ENCODE data around the gene ECI2. TPM values are rescaled to one million over a fixed set of nuclear protein-coding genes. Genes with fewer than 3 reads are reported as not detected.

Gene ECI2
- total and polyA plus RNA-seq, 2 of the 13 experiments (the other 11 are each of a cell fraction or from before 2014, with no cell fraction given), result 78.5 to 228 TPM

DNA sequence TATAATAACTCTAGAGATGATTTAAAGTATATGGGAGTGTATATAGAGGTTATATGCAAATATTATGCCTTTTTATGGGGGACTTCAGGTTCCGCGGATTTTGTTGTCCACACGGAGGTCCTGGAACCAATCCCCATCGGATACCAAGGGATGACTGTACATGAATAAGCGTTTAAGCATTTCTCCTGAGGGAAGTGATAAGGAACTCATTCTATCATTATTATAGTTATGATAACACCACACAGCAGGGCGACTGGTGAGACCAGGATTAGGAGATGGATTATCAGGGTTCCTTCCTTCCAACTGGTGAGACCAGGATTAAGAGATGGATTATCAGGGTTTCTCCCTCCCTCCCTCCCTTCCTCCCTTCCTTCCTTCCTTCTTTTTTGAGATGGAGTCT, 6.6 kb downstream of the ECI2 start:
- WGBS (ENCODE audit: low lambda C conversion rate), result 98% methylated on average over 6 of the region's 6 CpGs
- H3K79me2 ChIP-seq (ENCODE audit: insufficient read depth, low read length), result peaks cover 24% of the 10 kb centered on the region
- BruUV-seq (replicated peaks), result no TSS peak
- no peak overlapping the region for H3K9ac ChIP-seq (ENCODE audit: insufficient read depth, low read depth, low read length)
- no peak overlapping the region for H3K4me3 ChIP-seq (replicated peaks in 1 of 3; ENCODE audit: insufficient read depth in 1 of 3, low read depth in 2 of 3, low read length in 3 of 3)
- DNase-seq (ENCODE audit: low spot score), result no peak
- ChIA-PET CTCF (ENCODE audit: low intra/inter-chr PET ratio, low total read pairs) (no interaction called here), POLR2A (no interaction called here)
- H4K20me1 ChIP-seq (ENCODE audit: insufficient read depth, low read length), result no peaks in the 10 kb centered on the region
- intact Hi-C loops (cut with micrococcal nuclease; ENCODE audit: unreplicated experiment), result no loop called here
- no peak for ATAC-seq
- peaks cover 59% of the 10 kb centered on the region for H3K4me1 ChIP-seq (ENCODE audit: insufficient read depth, low read length)
- TF ChIP-seq ZNF30 (CRISPR knock-in tag; IDR thresholded peaks at IDR 0.05) (no peak), TRIM24 (CRISPR knock-in tag; IDR thresholded peaks at IDR 0.05) (no peak), ZMYM3 (CRISPR knock-in tag; IDR thresholded peaks at IDR 0.05) (no peak), NPAS2 (CRISPR knock-in tag; IDR thresholded peaks at IDR 0.05; ENCODE audit: borderline replicate concordance) (no peak), TBP (CRISPR knock-in tag; IDR thresholded peaks at IDR 0.05) (no peak), CREM (IDR thresholded peaks at IDR 0.05) (no peak), CREM (CRISPR knock-in tag; IDR thresholded peaks at IDR 0.05) (no peak)
- no peak overlapping the region for H2AFZ ChIP-seq (ENCODE audit: low read length)
- no peak for FAIRE-seq
- H3K9me3 ChIP-seq (ENCODE audit: low read length), result no peaks in the 10 kb centered on the region
- no peaks in the 10 kb centered on the region for H3K27me3 ChIP-seq (ENCODE audit: control insufficient read depth in 1 of 2, insufficient read depth in 2 of 2, low read length in 2 of 2)
- H3K4me2 ChIP-seq (ENCODE audit: low read depth, low read length), result no peak overlapping the region
- in situ Hi-C loops (cut with HindIII; ENCODE audit: extremely low pct_ligation_motif_present, low pct_unique_long_range_greater_than_20kb), result no loop called here
- peaks cover 25 to 74% of the 10 kb centered on the region in 2 experiments for H3K36me3 ChIP-seq (replicated peaks in 1 of 2; ENCODE audit: control insufficient read depth in 1 of 2, insufficient read depth in 2 of 2, low read length in 2 of 2)
- no peak overlapping the region for H3K27ac ChIP-seq (ENCODE audit: extremely low read length, insufficient read depth, low read length)

DNA sequence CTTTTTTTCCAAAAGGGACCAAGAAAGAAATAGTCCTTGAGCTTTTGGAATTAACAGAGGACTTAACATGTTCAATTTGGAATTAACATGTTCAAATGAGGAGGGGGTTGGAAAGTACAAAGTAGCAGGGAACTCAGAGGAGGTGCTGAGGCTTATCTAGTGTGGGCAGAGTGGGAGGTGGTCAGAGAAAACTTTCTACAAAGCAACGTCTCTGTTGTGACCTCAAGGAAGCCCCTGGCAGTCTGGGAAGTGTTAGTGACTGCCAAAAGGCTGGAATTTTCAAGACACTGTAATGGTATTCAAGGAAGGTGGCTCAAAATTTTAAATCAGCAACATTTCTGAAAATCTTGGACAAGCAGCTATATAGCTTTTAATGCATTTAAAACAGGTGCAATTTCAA, 7.3 kb downstream of the ECI2 start:
- no peaks in the 10 kb centered on the region for H3K9me3 ChIP-seq (ENCODE audit: low read length)
- no peak for DNase-seq (ENCODE audit: low spot score)
- H3K4me2 ChIP-seq (ENCODE audit: low read depth, low read length), result no peak overlapping the region
- no peak for TF ChIP-seq ATAD3A (CRISPR knock-in tag; IDR thresholded peaks at IDR 0.05)
- no peak for TF ChIP-seq SIX4 (CRISPR knock-in tag; IDR thresholded peaks at IDR 0.05)
- TF ChIP-seq ZBTB1 (CRISPR knock-in tag; IDR thresholded peaks at IDR 0.05; ENCODE audit: borderline replicate concordance), result no peak
- no peak for TF ChIP-seq FOXK1 (CRISPR knock-in tag; IDR thresholded peaks at IDR 0.05; ENCODE audit: borderline replicate concordance, low read depth)
- no peak for TF ChIP-seq MIER2 (CRISPR knock-in tag; IDR thresholded peaks at IDR 0.05)
- no peak for TF ChIP-seq KLF12 (CRISPR knock-in tag; IDR thresholded peaks at IDR 0.05; ENCODE audit: borderline replicate concordance)
- TF ChIP-seq ZNF547 (CRISPR knock-in tag; IDR thresholded peaks at IDR 0.05), result no peak
- TF ChIP-seq ZNF644 (CRISPR knock-in tag; IDR thresholded peaks at IDR 0.05; ENCODE audit: low read depth), result no peak
- TF ChIP-seq MAFK (conservative IDR thresholded peaks at IDR 0.05 in 1 of 2, IDR thresholded peaks at IDR 0.05 in 1 of 2; ENCODE audit: low read length in 2 of 2), result no peak
- TF ChIP-seq SMAD1 (CRISPR knock-in tag; IDR thresholded peaks at IDR 0.05; ENCODE audit: borderline replicate concordance, low read depth), result no peak
- TF ChIP-seq, protein P1, sequence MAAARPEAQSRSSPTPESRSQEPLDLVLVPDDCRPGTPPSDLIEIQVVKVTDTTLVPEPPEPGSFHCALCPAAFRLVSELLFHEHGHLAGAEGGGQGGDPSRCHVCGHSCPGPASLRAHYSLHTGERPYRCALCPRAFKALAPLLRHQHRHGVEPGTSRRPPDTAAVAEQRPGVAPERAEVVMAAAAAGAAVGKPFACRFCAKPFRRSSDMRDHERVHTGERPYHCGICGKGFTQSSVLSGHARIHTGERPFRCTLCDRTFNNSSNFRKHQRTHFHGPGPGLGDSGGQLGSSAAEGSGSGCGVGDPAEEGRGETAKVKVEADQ (CRISPR knock-in tag; IDR thresholded peaks at IDR 0.05; ENCODE audit: borderline replicate concordance), result no peak
- no peak for TF ChIP-seq FLYWCH1 (CRISPR knock-in tag; IDR thresholded peaks at IDR 0.05)
- no peak for TF ChIP-seq HNRNPLL (IDR thresholded peaks at IDR 0.05; ENCODE audit: low read depth, low read length, poor library complexity, severe bottlenecking)
- TF ChIP-seq NR1H2 (CRISPR knock-in tag; IDR thresholded peaks at IDR 0.05; ENCODE audit: borderline replicate concordance, low read depth), result no peak
- BruUV-seq (replicated peaks), result no TSS peak
- H4K20me1 ChIP-seq (ENCODE audit: insufficient read depth, low read length), result no peaks in the 10 kb centered on the region
- no peak for ATAC-seq
- no peak for FAIRE-seq
- intact Hi-C loops (cut with micrococcal nuclease; ENCODE audit: unreplicated experiment), result no loop called here
- WGBS (ENCODE audit: low lambda C conversion rate), result 90% methylated on average over 1 of the region's 1 CpG
- no peak overlapping the region for H3K4me3 ChIP-seq (replicated peaks in 1 of 3; ENCODE audit: insufficient read depth in 1 of 3, low read depth in 2 of 3, low read length in 3 of 3)
- no peaks in the 10 kb centered on the region for H3K27me3 ChIP-seq (ENCODE audit: control insufficient read depth in 1 of 2, insufficient read depth in 2 of 2, low read length in 2 of 2)
- H3K79me2 ChIP-seq (ENCODE audit: insufficient read depth, low read length), result peaks cover 17% of the 10 kb centered on the region
- ChIA-PET CTCF (ENCODE audit: low intra/inter-chr PET ratio, low total read pairs) (no interaction called here), POLR2A (interaction anchor here (2.7 kb wide), 1 partner anchor 7 kb away, joined by 26 read pairs; the partner anchor contains the start of gene ECI2)
- no peak overlapping the region for H3K27ac ChIP-seq (ENCODE audit: extremely low read length, insufficient read depth, low read length)
- in situ Hi-C loops (cut with HindIII; ENCODE audit: extremely low pct_ligation_motif_present, low pct_unique_long_range_greater_than_20kb), result no loop called here
- peaks cover 26 to 77% of the 10 kb centered on the region in 2 experiments for H3K36me3 ChIP-seq (replicated peaks in 1 of 2; ENCODE audit: control insufficient read depth in 1 of 2, insufficient read depth in 2 of 2, low read length in 2 of 2)
- no peak overlapping the region for H2AFZ ChIP-seq (ENCODE audit: low read length)
- H3K4me1 ChIP-seq (ENCODE audit: insufficient read depth, low read length), result peaks cover 52% of the 10 kb centered on the region
- no peak overlapping the region for H3K9ac ChIP-seq (ENCODE audit: insufficient read depth, low read depth, low read length)

All from HepG2 (cell line).